SK-N-SH (cell line): Measurements from ENCODE around the gene HAUS5. TPM values are rescaled to one million over a fixed set of nuclear protein-coding genes. Genes with fewer than 3 reads are reported as not detected.

Experiments
- CTCF ChIA-PET: fragments of 300-600, 350-600 bp; formaldehyde crosslinking; extraction: SDS; loops from one replicate; lab custom pipeline; 2021; lab: Yijun Ruan, JAX
- POLR2A ChIA-PET: fragments of 350-600 bp; sonication (Branson Sonifier 250); formaldehyde crosslinking; extraction: SDS; loops from one replicate; lab custom pipeline; 2020; ENCODE audit warnings: antibody characterized with exemption, inconsistent platforms; lab: Yijun Ruan, JAX
- DNase-seq: peaks from one replicate; pipeline ENCODE4 v3.0.0; 2012
- H2AFZ ChIP-seq: fragments of 200-600 bp; sonication (generic); 2 replicates; pipeline ENCODE4 v1.8.1; 2016; ENCODE audit warnings: antibody characterized with exemption, mild to moderate bottlenecking, low read depth
- H3F3A ChIP-seq: fragments of 200-600 bp; sonication (generic); replicated peaks from 2 replicates; pipeline ENCODE3; 2016; ENCODE audit warnings: antibody characterized with exemption, mild to moderate bottlenecking; ENCODE audit not compliant: insufficient read depth
- H3K27ac ChIP-seq, 2 experiments: fragments of 200-500 bp in 1 of 2; fragments of 200-600 bp in 1 of 2; sonication (Bioruptor generic) in 1 of 2; sonication (generic), shearing (Covaris generic) in 1 of 2; 2 replicates each; pipeline versions ENCODE4 v1.5.1 to v1.6.1; 2014 to 2016; ENCODE audit warnings: low read depth in 2 of 2, inconsistent platforms in 1 of 2, low read length in 1 of 2, mild to moderate bottlenecking in 1 of 2, mixed read lengths in 1 of 2
- H3K27me3 ChIP-seq: fragments of 200-600 bp; sonication (generic), shearing (Covaris generic); 2 replicates; pipeline ENCODE4 v1.6.1; 2016; ENCODE audit warnings: mixed run types; ENCODE audit not compliant: insufficient read depth
- H3K36me3 ChIP-seq, 2 experiments: fragments of 200-500 bp in 1 of 2; fragments of 200-600 bp in 1 of 2; sonication (Bioruptor generic) in 1 of 2; sonication (generic) in 1 of 2; replicated peaks in 1 of 2; 2 replicates each; pipeline versions ENCODE3 to v1.5.1; 2014 to 2016; ENCODE audit warnings: low read length in 1 of 2, mild to moderate bottlenecking in 1 of 2; ENCODE audit not compliant: insufficient read depth in 2 of 2, control insufficient read depth in 1 of 2
- H3K4me1 ChIP-seq, 2 experiments: fragments of 200-500 bp in 1 of 2; fragments of 200-600 bp in 1 of 2; sonication (Bioruptor generic) in 1 of 2; sonication (generic), shearing (Covaris generic) in 1 of 2; 2 replicates each; pipeline versions ENCODE4 v1.5.1 to v1.6.1; 2014 to 2016; ENCODE audit warnings: low read depth in 1 of 2, low read length in 1 of 2, mixed run types in 1 of 2; ENCODE audit not compliant: insufficient read depth in 2 of 2, control insufficient read depth in 1 of 2
- H3K4me2 ChIP-seq: fragments of 200-600 bp; sonication (generic), shearing (Covaris generic); 2 replicates; pipeline ENCODE4 v1.6.1; 2017; ENCODE audit warnings: mixed run types
- H3K4me3 ChIP-seq, 2 experiments: fragments of 200-500 bp in 1 of 2; fragments of 200-600 bp in 1 of 2; sonication (Bioruptor generic) in 1 of 2; sonication (generic), shearing (Covaris generic) in 1 of 2; 2 replicates each; pipeline versions ENCODE4 v1.5.1 to v1.8.1; 2014 to 2016; ENCODE audit warnings: low read depth in 2 of 2, inconsistent platforms in 1 of 2, low read length in 1 of 2, mild to moderate bottlenecking in 1 of 2, mixed read lengths in 1 of 2, moderate library complexity in 1 of 2
- H3K79me2 ChIP-seq: fragments of 200-600 bp; sonication (generic); 2 replicates; pipeline ENCODE4 v1.8.1; 2017; ENCODE audit warnings: mild to moderate bottlenecking; ENCODE audit not compliant: insufficient read depth
- H3K9ac ChIP-seq: fragments of 200-600 bp; sonication (generic); 2 replicates; pipeline ENCODE4 v1.6.1; 2017; ENCODE audit warnings: mixed run types
- H3K9me2 ChIP-seq: fragments of 200-600 bp; sonication (generic); 2 replicates; pipeline ENCODE4 v1.6.1; 2017; ENCODE audit warnings: mixed run types
- H3K9me3 ChIP-seq: fragments of 200-600 bp; sonication (generic); 2 replicates; pipeline ENCODE4 v1.6.1; 2017; ENCODE audit warnings: mixed run types, mild to moderate bottlenecking, moderate library complexity
- H4K20me1 ChIP-seq: fragments of 200-600 bp; sonication (generic); 2 replicates; pipeline ENCODE4 v1.6.1; 2017; ENCODE audit warnings: mild to moderate bottlenecking, mixed run types; ENCODE audit not compliant: insufficient read depth
- CHD2 ChIP-seq: fragments of 150-350 bp; IDR thresholded peaks from 2 replicates; pipeline ENCODE4 v1.6.1; 2018; ENCODE audit warnings: low read length; ENCODE audit not compliant: partially characterized antibody
- FOSL2 ChIP-seq: IDR thresholded peaks from 2 replicates; pipeline ENCODE4 v1.4.0; 2012; ENCODE audit warnings: low read depth, mild to moderate bottlenecking, moderate library complexity, borderline replicate concordance
- FOXM1 ChIP-seq: IDR thresholded peaks from 2 replicates; pipeline ENCODE4 v1.4.0; 2012; ENCODE audit warnings: low read depth, mild to moderate bottlenecking
- GABPA ChIP-seq: IDR thresholded peaks from 2 replicates; pipeline ENCODE4 v1.4.0; 2012; ENCODE audit warnings: low read depth, mild to moderate bottlenecking
- MXI1 ChIP-seq: IDR thresholded peaks from 2 replicates; pipeline ENCODE4 v1.6.1; 2012; ENCODE audit warnings: mild to moderate bottlenecking, low read depth, low read length, improper control_type of control experiment
- POLR2AphosphoS5 ChIP-seq: IDR thresholded peaks from 2 replicates; pipeline ENCODE4 v1.6.1; 2012; ENCODE audit warnings: low read depth, low read length
- RAD21 ChIP-seq: IDR thresholded peaks from 2 replicates; pipeline ENCODE4 v1.6.1; 2012; ENCODE audit warnings: mild to moderate bottlenecking, low read length
- TAF1 ChIP-seq: IDR thresholded peaks from 2 replicates; pipeline ENCODE4 v1.6.1; 2012; ENCODE audit warnings: low read depth, mild to moderate bottlenecking, low read length, moderate library complexity, borderline replicate concordance
- TEAD4 ChIP-seq: IDR thresholded peaks from 2 replicates; pipeline ENCODE4 v1.4.0; 2012; ENCODE audit warnings: mild to moderate bottlenecking, borderline replicate concordance; ENCODE audit not compliant: insufficient read depth
- WGBS: methylation state at CpG from one replicate; pipeline ENCODE4 v1.1.6; 2017; ENCODE audit warnings: low lambda C conversion rate; 5-methylcytosine and 5-hydroxymethylcytosine counted together
- polyA plus RNA-seq, 3 experiments: library from polyadenylated mRNA; depleted of rRNA; stranded (reverse); fragments of >200 nt; gene quantifications; 2 replicates each; pipeline ENCODE4 v1.2.3, GENCODE V29; 2012
- TF ChIP-seq, protein P1 (sequence below): fragments of 150-350 bp; IDR thresholded peaks from 2 replicates; pipeline ENCODE4 v1.6.1; 2017; ENCODE audit warnings: antibody characterized with exemption, low read length, low read depth, borderline replicate concordance
- TF ChIP-seq, protein P2 (sequence below): fragments of 150-350 bp; IDR thresholded peaks from 2 replicates; pipeline ENCODE4 v1.6.1; 2016; ENCODE audit warnings: mild to moderate bottlenecking, low read depth, low read length
- TF ChIP-seq, protein P3 (sequence below): IDR thresholded peaks from 2 replicates; pipeline ENCODE4 v1.4.0; 2012; ENCODE audit warnings: low read depth, borderline replicate concordance
- TF ChIP-seq, protein P4 (sequence below): fragments of 200-600 bp; sonication (generic); IDR thresholded peaks from 2 replicates; pipeline ENCODE4 v1.6.1; 2017; ENCODE audit warnings: antibody characterized with exemption, mild to moderate bottlenecking, moderate library complexity

Gene HAUS5
- polyA plus RNA-seq, 1 of the 3 experiments (the other 2 are of a cell fraction), result 7.1 TPM

DNA sequence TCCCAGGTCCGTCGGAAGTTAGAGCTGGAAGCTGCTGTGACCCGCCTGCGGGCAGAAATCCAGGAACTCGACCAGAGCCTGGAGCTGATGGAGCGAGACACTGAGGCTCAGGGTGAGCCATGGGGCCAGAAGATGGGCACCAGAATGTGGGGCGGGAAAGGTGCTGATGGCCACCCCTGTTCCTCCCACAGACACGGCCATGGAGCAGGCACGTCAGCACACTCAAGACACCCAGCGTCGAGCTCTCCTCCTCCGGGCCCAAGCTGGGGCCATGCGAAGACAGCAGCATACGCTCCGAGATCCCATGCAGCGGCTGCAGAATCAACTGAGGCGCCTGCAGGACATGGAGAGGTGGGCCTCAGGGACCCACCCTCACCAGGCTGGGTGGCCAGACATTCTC is 2.5 kb downstream of the HAUS5 start:
- CTCF ChIA-PET, result no interaction called here
- H3F3A ChIP-seq, result no peaks in the 10 kb centered on the region
- H2AFZ ChIP-seq, result no peak overlapping the region
- H3K4me3 ChIP-seq, result no peak overlapping the region
- peaks cover 0 to 2% of the 10 kb centered on the region in 2 experiments for H3K36me3 ChIP-seq
- H3K9me2 ChIP-seq, result no peaks in the 10 kb centered on the region
- peaks cover 0 to 10% of the 10 kb centered on the region in 2 experiments; a peak in 1 of 4 replicates for H3K4me1 ChIP-seq
- no peak overlapping the region for H3K27ac ChIP-seq
- POLR2A ChIA-PET, result no interaction called here
- TF ChIP-seq MXI1, result no peak
- TF ChIP-seq, protein P1, sequence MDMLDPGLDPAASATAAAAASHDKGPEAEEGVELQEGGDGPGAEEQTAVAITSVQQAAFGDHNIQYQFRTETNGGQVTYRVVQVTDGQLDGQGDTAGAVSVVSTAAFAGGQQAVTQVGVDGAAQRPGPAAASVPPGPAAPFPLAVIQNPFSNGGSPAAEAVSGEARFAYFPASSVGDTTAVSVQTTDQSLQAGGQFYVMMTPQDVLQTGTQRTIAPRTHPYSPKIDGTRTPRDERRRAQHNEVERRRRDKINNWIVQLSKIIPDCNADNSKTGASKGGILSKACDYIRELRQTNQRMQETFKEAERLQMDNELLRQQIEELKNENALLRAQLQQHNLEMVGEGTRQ, result no peak
- TF ChIP-seq, protein P2, sequence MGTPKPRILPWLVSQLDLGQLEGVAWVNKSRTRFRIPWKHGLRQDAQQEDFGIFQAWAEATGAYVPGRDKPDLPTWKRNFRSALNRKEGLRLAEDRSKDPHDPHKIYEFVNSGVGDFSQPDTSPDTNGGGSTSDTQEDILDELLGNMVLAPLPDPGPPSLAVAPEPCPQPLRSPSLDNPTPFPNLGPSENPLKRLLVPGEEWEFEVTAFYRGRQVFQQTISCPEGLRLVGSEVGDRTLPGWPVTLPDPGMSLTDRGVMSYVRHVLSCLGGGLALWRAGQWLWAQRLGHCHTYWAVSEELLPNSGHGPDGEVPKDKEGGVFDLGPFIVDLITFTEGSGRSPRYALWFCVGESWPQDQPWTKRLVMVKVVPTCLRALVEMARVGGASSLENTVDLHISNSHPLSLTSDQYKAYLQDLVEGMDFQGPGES, result no peak
- no peak for TF ChIP-seq FOXM1
- TF ChIP-seq, protein P3, sequence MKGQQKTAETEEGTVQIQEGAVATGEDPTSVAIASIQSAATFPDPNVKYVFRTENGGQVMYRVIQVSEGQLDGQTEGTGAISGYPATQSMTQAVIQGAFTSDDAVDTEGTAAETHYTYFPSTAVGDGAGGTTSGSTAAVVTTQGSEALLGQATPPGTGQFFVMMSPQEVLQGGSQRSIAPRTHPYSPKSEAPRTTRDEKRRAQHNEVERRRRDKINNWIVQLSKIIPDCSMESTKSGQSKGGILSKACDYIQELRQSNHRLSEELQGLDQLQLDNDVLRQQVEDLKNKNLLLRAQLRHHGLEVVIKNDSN, result no peak
- no peak for TF ChIP-seq TEAD4
- no peak for TF ChIP-seq GABPA
- TF ChIP-seq RAD21, result no peak
- TF ChIP-seq FOSL2, result no peak
- no peak for TF ChIP-seq TAF1
- no peak for TF ChIP-seq CHD2
- 94% methylated on average over 10 of the region's 17 CpGs for WGBS
- H3K9ac ChIP-seq, result no peak overlapping the region
- H4K20me1 ChIP-seq, result no peaks in the 10 kb centered on the region
- no peak overlapping the region for H3K4me2 ChIP-seq
- peak; percentile 6 for DNase-seq
- H3K79me2 ChIP-seq, result peaks cover 3% of the 10 kb centered on the region; the same call in 1 of the 2 replicates
- no peaks in the 10 kb centered on the region for H3K27me3 ChIP-seq
- H3K9me3 ChIP-seq, result no peaks in the 10 kb centered on the region

DNA sequence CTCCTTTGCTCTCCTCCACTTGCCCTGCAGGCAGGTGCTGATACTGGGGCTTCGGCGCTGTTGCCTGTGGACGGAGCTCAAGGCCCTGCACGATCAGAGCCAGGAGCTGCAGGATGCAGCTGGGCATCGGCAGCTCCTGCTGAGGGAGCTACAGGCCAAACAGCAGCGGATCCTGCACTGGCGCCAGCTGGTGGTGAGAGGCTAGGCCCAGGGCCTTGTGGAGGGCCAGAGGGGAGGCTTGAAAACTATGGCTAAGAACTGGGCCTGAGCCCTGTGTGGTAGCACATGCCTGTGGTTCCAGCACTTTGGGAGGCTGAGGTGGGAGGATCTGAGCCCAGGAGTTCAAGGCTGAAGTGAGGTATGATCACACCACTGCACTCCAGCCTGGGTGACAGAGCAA is 6.3 kb downstream of the HAUS5 start:
- Histone ChIP-seq H3K36me3 (peaks cover 0 to 5% of the 10 kb centered on the region in 2 experiments), H3K9ac (no peak overlapping the region), H4K20me1 (no peaks in the 10 kb centered on the region), H3K27me3 (no peaks in the 10 kb centered on the region), H3K79me2 (peaks cover under 1% of the 10 kb centered on the region; the same call in 1 of the 2 replicates), H3K27ac (no peak overlapping the region), H3K4me1 (no peaks in the 10 kb centered on the region), H3K4me2 (no peak overlapping the region), H3K9me3 (no peaks in the 10 kb centered on the region), H3K9me2 (no peaks in the 10 kb centered on the region), H3F3A (no peaks in the 10 kb centered on the region), H3K4me3 (no peak overlapping the region), H2AFZ (no peak overlapping the region)
- ChIA-PET POLR2A (no interaction called here), CTCF (interaction anchor here (1.2 to 1.3 kb wide), 2 partner anchors 18 to 24 kb away, joined by 3 read pairs; no protein-coding TSS in a partner anchor)
- 93% methylated on average over 7 of the region's 7 CpGs for WGBS
- DNase-seq, result peak; percentile 9
- TF ChIP-seq, protein P4, sequence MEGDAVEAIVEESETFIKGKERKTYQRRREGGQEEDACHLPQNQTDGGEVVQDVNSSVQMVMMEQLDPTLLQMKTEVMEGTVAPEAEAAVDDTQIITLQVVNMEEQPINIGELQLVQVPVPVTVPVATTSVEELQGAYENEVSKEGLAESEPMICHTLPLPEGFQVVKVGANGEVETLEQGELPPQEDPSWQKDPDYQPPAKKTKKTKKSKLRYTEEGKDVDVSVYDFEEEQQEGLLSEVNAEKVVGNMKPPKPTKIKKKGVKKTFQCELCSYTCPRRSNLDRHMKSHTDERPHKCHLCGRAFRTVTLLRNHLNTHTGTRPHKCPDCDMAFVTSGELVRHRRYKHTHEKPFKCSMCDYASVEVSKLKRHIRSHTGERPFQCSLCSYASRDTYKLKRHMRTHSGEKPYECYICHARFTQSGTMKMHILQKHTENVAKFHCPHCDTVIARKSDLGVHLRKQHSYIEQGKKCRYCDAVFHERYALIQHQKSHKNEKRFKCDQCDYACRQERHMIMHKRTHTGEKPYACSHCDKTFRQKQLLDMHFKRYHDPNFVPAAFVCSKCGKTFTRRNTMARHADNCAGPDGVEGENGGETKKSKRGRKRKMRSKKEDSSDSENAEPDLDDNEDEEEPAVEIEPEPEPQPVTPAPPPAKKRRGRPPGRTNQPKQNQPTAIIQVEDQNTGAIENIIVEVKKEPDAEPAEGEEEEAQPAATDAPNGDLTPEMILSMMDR, result 0 out of 2 replicates have a peak, but pooled peaks have one; percentile 12
- no peak for TF ChIP-seq POLR2AphosphoS5
